ENCODE data around the gene AGAP1.
"Not testable (repeated sequence)": the region's sequence is repeated elsewhere in the genome, so short reads cannot be mapped to it uniquely, and the experiment has no call there.

Gene AGAP1

DNA sequence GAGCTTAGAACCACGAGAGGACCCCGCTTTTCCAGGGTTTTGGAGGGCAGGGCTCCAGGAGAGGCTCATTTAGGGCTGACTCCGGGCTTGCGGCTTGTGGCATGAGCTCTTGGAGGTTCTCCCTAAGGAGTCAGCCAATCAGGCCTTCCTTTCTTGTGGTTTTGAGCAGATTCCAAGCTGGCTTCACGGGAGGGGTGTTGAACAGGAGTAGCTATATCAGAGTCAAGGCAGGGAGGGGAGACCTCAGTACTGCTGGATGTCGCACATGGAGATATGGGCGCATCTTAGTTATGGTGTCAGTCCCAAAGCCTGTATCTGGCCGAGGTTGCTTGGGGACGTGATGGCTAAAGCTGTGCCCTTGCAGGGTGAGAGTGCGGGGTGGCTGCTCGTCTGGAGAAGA lies 98.6 kb downstream of the AGAP1 start:
- no peak for DNase-seq (ENCODE audit: low read depth in 3 of 3)

DNA sequence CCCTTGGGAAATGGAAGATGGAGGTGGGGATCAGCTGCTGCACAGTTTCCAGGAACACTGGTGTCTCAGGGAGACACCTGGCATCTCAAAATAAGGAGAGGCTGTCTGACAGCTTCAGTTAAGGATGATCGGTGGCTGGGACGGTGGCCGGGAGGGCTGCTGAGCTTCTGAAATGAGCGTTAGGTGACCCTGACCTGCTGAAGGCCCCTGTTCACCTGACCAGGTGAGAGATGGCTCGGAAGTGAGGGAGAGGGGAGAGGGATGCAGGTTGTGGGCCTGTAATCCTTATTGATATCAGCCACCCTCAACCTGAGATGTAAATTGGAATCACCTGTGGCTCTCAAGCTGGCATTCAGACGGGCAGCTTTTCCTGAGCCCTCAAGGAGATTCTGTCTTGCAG lies 99.0 kb downstream of the AGAP1 start:
- DNase-seq (ENCODE audit: low read depth in 3 of 3), result no peak

DNA sequence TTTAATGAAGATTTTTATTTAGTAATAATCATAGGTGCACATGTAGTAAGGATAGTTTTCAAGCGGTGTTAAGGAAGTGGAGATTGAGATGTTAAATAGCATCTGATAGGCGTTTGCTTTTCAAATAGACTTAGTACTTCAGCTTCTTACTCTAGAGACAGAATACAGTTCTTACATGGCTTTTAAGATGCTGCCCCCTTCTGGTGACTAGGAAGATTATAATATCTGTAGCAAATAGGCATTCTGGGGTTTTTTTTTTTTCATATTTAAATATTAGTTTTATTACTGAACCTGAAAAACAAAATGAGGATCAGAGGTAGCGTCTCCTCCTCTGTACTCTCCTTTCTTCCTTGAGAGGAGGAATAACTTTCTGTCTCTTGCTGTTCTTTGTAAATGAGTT lies 100.2 kb downstream of the AGAP1 start:
- DNase-seq (ENCODE audit: low read depth in 3 of 3), result no peak

DNA sequence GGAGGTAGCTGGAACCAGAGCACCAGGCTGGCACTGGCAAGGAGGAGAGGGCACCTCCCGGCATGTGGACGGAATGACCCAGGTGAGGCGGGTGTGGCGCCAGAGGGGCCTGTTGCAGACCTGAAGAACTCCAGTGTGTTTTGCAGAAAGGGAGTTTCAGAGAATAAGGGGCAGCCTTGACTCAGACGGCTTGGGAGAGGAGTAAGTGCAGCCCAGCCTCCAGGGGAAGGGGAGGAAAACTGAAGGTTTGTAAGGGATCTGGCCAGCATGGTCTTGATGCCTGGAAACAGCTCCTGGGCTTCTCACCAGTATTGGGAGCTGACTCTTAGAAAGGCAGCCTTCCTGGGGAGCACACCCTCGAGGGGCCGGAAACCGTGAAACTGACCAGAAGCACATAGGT lies 101.1 kb downstream of the AGAP1 start:
- no peak for DNase-seq (ENCODE audit: low read depth in 3 of 3)

DNA sequence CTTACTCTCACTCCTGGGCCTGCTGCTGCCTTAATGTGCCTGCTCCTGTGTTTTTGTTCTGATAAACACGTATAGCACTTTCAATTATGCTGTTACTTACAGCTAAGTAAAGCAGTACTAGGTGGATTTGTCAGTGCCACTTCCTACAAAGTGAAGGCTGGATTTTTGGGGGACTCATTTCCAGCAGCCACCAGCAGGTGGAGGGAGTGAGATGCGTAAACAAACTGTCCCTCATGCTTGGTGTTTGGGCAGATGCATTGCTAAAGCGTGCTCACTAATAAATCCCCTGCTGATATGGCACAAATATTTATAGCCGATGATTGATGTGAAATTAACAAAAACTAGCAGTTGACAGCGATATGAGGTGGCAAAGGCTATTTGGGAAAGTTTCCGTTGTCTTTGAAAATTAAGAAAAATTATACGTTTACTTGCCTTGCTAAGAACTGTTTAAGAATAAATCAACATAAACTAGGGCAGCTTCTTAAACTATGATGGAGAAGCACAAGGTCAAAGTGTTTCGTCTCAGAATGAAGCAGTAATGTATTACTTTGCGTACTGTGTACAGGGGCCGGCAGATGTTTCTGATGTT lies 101.7 kb downstream of the AGAP1 start:
- DNase-seq (ENCODE audit: low read depth in 3 of 3), result peak in 2 of 3 donors; percentile 8 to 11

DNA sequence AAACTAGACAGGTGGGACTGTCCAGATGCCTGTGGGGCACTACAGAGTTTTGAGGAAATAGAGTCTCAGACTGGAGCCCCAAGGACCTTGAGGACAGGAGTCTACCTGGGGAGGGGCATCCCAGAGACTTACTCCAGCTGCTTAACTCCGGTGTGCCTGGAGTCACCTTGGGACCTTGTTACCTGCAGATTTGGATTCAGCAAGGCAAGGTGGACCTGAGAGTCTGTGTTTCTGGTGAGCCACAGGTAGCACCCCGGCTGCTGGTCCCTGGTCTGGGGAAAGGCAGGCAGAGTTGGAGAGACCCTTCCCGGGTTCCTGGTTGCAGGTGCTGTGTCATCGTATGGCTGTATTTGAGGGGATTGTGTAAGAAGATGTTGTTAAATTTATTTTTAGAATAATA lies 102.4 kb downstream of the AGAP1 start:
- no peak for DNase-seq (ENCODE audit: low read depth in 3 of 3)

DNA sequence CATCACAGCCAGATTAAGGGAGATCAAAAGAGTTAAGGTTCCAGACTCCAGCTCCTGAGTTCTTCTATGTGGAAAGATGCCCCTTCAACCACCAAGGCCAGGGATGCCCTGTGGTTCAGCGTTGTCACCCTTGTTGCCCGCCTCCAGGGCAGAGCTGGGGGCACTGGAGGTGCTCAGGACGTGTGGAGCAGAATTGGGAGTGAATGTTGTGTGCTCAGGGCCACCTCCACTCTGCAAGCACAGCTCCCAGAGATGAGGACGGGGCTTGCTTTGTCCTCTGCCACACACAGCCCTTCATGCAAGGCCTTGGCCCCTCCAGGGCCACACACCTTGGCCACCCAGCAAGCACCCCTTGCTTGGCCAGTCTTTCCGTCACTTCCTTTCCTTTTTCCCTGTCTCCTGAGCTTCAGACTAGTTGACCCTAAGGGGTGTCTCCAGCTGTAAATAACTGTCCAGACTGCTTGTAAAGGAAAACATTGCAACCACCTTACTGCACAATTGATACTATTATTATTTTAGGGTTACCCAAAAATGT lies 103.3 kb downstream of the AGAP1 start:
- no peak for DNase-seq (ENCODE audit: low read depth in 3 of 3)

DNA sequence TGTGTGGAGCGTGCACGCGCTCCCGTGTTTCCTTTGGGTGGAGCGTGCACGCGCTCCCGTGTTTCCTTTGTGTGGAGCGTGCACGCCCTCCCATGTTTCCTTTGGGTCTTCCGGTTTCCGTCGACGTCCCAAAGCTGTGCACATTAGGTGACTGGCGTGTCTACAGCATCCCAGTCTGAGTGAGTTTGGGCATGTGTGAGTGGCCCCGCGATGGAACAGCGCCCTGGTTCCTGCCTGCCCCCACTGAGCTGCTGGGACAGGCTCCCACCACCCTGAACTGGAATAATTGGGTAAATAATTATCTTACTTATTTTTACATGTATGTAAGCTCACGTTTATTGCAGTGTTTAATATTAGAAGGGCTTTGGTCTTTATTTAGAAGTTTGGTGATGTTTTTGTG lies 104.2 kb downstream of the AGAP1 start:
- no peak for DNase-seq (ENCODE audit: low read depth in 3 of 3)

DNA sequence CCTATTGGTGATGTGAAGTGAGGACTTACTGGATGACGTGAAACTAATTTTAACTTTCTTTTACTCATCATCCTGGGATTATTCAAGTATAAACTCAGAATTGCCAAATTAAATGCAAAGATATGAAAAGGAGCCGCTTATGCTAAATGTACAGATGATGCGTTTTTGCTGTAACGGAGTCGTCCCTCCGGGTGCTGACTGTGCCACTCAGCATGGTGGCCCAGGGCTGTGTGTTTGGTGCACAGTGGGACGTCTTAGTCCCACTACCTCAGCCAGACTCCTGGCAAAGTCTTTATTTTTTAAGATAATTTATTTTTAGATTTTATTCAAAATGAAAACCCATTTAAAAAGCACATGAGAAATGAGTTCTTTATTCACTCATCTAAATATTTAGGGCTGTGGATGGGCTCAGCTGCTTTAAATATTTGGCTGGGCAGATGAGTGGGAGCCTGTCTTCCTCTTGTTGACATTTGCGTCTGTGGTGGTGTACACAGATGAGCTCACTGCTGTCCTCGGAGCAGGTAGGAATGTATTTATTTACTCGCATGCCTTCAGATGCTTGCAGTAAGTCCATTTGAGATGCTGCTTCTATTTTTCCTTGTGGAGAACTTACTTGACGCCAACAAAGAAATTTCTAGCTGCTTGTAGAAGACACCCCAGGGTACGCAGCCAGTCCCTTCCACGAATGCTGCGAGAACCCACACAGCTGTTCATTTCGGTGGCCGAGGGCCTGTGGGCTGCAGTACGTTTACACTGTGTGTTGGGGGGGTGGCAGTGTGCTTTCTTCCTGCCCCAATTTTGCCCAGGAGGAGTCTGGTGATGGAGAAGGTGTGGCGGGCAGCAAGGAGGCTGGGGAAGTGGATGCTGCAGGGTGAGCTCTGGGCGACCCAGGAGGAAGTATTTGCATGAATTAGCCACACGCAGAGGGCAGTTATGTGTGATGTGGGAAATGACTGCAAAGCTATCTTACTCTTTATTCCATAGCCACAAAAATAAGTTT lies 105.0 kb downstream of the AGAP1 start:
- no peak for DNase-seq (ENCODE audit: low read depth in 3 of 3)

DNA sequence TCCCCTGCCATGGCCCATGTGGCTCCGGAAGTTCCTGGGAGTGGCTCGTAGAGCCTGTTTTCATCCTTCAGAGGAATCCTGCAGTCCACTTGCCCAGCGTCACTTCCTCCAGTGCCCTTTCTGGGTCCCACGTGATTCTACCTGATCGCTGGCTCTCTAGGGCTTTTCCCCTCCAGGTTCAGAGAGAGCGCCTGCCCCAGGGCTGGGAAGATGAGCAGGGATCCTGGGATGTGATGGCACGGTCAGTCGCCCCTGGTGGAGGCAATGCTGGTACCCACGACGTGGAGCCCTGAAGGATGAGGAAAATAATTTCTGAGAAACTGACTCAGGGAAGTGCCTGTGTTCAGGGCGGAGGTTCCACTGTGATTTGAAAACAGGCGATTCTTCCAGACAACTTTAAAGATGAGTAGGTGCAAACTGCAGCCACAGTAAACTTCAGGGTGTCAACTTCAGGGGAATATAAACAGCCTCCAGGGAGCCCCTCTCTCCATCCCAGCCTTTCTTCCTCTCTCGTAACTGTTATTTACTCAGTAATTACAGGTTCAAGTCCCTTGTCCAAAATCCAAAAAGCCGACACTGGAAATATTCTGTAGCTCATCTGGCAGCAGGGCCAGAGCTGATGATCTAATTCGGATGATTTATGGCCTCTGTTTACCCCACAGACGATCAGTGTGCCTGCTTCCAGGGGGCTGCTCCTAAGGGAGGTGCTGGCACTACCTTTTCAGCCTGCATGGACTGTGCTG lies 105.9 kb downstream of the AGAP1 start:
- DNase-seq (ENCODE audit: low read depth in 3 of 3), result no peak

DNA sequence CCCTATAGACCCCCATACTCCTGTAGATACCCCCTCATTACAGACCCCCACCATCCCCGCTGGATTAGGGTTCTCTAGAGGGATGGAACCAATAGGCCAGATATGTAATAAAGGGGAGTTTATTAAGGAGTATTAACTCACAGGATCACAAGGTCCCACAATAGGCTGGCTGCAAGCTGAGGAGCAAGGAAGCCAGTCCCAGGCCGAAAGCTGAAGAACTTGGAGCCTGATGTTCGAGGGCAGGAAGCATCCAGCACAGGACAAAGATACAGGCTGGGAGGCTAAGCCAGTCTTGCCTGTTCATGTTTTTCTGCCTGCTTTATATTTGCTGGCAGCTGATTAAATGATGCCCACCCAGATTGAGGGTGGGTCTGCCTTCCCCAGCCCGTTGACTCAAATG lies 106.6 kb downstream of the AGAP1 start:
- no peak for DNase-seq (ENCODE audit: low read depth in 3 of 3)

DNA sequence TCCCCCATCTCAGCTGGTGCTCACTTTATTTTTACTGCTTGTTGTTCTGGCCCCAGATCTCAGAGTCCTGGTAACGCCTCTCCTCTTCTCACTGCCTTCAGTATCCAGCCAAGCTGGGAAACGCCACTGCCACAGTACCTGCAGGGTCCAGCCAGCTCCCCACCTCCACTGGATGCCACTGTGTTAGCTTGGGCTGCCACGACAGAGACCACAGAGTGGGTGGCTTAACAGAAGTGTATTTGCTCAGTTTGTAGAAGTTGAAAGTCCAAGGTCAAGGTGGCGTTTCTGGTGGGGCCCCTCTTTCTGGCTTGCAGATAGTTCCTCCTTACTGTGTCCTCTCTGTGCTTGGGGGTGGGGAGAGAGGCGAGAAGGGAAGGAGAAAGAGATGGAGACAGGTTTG lies 107.1 kb downstream of the AGAP1 start:
- DNase-seq (ENCODE audit: low read depth in 3 of 3), result no peak

DNA sequence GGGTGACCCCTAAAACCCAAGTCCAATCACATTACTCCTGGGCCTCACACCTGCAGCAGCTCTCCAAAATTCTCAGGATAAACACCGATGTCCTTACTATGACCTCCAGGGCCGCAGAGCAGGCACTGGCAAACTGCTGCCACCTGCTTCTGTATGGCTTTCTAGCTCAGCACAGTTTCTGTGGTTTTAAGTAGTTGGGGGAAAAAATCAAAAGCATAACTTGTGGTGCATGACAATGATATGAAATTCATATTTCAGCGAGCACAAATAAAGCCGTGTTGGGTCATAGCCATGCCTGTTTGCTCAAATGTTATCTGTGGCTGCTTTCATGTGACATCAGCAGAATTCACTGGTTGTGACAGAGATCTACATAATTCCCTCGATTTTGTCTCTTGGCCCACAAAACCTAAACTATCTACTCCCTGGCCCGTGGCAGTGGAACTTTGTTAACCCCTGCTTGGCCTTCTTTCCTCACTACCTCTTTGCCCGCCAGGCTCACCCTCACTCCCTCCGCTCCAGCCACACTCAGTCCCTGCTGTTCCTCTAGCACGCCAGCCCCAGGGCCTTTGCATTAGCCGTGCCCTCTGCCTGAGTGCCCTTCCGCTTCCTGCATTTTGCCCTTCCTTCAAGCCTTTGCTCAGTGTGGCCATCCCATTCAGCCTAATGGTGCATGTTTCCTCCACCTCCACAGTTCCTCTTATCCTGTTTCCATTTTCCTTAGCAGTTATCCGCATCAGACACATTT lies 108.3 kb downstream of the AGAP1 start:
- no peak for DNase-seq (ENCODE audit: low read depth in 3 of 3)

DNA sequence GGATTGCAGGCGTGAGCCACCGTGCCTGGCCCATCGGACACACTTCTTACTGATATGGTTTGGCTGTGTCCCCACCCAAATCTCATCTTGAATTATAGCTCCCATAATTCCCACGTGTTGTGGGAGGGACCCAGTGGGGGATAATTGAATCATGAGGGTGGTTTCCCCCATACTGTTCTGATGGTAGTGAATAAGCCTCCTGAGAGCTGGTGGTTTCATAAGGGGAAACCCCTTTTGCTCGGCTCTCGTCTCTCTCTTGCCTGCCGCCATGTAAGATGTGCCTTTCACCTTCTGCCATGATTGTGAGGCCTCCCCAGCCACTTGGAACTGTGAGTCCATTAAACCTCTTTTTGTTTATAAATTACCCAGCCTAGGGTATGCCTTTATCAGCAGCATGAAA lies 109.1 kb downstream of the AGAP1 start:
- not testable (repeated sequence) for DNase-seq (ENCODE audit: low read depth in 3 of 3)

DNA sequence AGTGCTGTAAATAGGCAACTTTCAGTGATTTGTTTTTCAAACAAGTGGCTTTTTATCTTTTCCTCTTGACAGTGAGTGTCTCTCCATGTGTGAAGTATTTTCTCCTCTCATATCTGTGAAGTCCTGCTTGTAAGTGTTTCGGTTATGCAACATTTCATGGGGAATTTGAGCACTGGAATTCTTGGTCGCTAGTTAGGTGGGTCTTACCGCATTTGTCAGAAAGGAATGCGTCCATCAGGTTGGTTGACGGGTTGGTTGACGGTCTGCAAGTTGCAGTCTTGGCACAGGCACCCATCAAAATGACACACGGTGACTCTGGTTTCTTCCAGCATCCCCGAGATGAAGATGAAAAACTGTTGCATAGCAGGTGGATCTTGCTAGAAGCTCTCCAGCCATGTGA lies 109.8 kb downstream of the AGAP1 start:
- DNase-seq (ENCODE audit: low read depth in 3 of 3), result no peak

DNA sequence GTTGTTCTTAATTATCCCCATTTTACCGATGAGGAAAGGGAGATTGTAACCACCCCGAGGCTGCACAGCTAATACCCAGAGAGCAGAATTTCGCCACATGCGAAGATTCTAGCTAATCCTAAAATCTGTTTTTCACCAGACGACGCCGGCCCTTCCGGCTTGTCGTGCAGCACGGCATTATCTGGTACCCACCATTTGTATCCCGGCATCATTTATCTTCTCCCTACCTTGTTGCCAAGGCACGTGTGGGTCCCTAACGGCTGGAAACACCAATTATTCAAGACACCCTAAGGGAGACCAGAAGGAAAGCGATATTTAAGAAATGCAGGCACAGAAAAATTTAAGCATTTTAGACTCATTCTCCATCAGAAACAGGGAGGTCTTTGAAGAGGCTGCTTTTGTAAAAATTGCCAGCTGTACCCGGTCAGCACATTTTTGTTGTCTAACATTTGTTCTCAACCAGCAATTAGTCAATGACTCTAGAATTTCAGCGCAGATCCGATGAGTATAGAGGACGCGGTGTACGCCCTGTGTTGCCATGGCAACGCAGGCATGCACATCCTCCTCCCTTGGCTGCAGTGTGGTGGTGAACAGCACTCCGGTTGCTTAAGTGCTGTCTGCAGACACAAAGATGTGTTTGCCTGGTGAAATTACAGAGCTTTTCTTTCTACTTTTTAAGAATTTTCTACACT lies 111.6 kb downstream of the AGAP1 start:
- no peak for DNase-seq (ENCODE audit: low read depth in 3 of 3)

DNA sequence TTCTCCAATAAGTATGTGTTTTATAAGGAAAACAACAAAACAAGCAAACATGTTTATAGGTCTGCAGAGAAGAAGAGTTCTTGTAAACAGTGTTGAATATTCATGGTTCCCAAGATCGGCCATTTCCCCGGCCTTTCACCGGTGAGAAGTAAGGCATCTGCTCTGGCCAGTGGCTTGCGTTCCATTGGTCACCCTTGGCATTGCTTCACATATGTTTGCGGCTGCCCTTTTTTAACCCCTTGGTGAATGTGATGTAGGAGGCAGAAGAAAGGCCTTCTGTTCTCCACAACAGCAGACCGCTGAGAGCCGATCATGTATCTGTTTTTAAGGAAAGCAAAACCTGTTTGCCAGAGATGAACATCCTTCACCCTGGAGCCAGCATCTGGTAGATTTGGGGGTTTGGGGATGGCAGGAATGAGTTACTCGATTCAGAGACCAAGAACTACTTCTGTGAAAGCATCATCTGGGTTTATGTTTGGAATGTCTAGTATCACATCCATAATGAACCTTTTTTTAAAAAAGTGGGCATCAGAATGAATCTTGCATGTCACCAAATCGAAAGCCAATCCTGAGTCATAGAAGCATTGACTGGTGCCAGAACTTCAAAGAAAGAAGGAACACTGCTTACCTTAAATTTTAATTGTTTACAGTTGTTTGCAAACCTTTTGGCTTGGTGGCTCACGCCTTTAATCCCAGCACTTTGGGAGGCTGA lies 112.3 kb downstream of the AGAP1 start:
- DNase-seq (ENCODE audit: low read depth in 3 of 3), result no peak

DNA sequence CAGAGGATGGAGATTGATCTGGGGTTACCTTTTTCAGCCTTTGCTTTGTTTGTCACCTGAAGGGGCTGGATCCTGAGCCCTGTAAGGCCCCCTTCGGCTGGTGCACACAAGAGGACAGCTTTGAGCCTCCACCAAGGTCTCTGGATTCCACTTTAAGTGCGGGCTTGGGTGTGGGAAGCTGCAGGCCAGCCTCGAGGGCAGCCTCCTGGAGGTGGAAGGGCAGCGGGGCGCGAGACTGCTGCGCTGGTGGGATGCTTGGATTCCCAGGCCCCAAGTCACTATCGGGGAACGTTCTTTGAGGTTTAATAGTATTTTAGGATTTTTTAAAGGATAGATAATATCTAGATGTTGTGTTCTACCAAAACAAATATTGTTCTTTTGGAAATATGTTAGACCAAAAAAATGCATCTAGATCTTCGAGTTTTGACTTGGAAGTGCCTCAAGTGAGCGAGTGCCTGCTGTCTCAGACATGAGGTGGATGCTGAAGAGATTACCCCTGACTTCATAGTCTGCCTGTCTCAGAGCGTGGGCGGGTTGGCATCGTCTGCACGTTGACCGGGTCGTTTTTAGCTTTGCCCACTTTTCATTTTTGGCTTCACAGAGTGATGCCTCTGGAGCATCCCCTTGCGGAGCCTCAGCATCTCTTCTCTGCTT lies 113.8 kb downstream of the AGAP1 start:
- DNase-seq (ENCODE audit: low read depth in 3 of 3), result no peak

DNA sequence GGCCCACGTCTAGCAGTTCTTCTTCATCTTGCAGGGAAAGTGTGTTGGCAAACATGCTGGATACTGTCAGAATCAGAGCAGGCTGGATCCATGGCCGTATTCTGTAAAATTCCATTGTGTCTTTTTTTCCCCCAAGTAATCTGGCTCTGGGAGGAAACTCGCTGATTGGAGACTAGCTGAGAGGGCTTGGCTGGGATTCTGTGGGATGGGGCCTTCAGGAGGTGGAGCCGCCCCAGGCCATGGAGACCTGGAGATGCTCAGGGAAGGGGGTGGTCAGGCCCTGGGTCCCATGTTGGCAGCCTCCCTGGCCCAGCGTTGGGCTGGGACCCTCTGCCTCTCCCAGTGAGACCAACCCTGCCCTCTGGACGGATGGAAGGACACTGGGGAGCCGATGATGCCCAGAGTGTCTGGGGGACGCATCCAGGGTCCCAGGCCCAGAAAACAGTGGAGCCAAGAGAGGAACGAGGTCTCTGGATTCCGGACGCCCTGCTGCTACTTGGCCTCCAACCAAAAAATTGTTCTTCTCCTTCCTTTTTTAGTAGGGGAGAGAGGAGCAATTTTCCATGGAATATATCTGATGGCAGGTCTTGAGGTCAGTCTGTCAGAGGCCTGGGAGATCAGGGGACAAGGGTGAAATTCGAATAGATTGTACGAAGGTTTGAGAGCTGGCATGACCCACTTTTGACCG lies 114.5 kb downstream of the AGAP1 start:
- no peak for DNase-seq (ENCODE audit: low read depth in 3 of 3)

Data from stimulated activated CD4-positive, alpha-beta T cell treated with anti-CD3 and anti-CD28 coated beads, TNF-alpha, amount 100 ng/mL, for 48 hours (primary cell).